ENCODE results near the gene MRPL53. TPM values are rescaled to one million over a fixed set of nuclear protein-coding genes. Genes with fewer than 3 reads are reported as not detected.

MRPL53 gene
- total and polyA plus RNA-seq, 9 of the 15 experiments (the other 6 are each of a cell fraction or from before 2014, with no cell fraction given) = 11.5 to 87.9 (median 41.1) TPM

DNA sequence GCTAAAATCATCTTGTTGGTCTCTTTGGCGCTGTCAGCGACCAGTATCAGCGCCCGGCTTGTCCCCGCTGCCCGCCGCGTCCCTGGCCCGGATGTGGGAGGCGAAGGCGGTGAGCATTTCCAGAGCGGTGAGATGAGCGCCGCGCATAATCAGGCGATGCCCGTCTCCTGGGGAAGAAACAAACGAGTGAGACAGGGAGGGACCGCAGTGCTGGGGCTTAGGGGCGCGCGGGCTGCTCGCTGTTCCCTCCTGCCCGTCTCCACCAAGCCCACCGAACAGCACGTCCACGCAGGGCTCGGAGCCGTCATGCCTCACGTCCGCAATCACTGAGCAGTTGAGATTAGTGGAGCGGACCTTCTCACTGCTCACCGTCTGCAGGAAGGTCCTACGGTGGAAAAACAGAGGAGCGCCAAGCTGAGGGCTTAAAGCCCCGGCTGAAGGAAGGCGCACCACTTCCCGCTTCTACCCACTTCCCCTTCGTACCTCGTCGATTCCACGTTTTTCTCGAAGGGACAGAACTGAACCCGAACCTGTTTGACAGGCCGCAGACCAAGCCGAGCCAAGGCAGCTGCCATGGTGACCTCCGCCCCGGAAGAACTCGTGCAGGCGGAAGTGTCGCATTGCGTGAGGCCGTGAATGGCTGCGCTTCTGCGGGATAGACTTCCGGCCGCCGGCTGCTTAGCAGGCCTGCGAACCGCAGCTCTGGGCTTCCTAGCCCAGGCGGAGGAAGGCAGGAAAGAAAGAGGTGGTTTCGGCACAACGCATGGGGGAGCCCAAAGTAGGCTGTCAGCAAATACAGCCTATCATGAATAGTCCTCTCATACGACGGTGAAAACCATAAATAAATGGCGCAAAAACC lies at the start of gene MRPL53 (continued):
- TF ChIP-seq, protein P1, sequence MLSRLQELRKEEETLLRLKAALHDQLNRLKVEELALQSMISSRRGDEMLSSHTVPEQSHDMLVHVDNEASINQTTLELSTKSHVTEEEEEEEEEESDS (CRISPR knock-in tag; IDR thresholded peaks at IDR 0.05) = no peak
- TF ChIP-seq ESRRA (IDR thresholded peaks at IDR 0.05; ENCODE audit: borderline replicate concordance, low read depth) (peak; percentile 66), ZBTB17 (CRISPR knock-in tag; IDR thresholded peaks at IDR 0.05) (peak; percentile 90), SRF (CRISPR knock-in tag; IDR thresholded peaks at IDR 0.05) (peak in 1 of 2 experiments; percentile 60; a peak in 2 of 4 replicates), SAFB (IDR thresholded peaks at IDR 0.05; ENCODE audit: borderline replicate concordance, low read depth, low read length) (no peak), ZNF507 (tag; conservative IDR thresholded peaks at IDR 0.05) (no peak), NFE2L1 (tag; IDR thresholded peaks at IDR 0.05; ENCODE audit: borderline replicate concordance, low read depth) (no peak), SRSF9 (IDR thresholded peaks at IDR 0.05; ENCODE audit: borderline replicate concordance, low read depth, low read length) (no peak), ZNF253 (CRISPR knock-in tag; conservative IDR thresholded peaks at IDR 0.05) (0 out of 2 replicates have a peak, but pooled peaks have one; percentile 40), BACH1 (tag; IDR thresholded peaks at IDR 0.05) (no peak), BRD4 (IDR thresholded peaks at IDR 0.05) (peak; percentile 79), FOSL1 (tag; conservative IDR thresholded peaks at IDR 0.05) (peak; percentile 32; the same call in 1 of the 2 replicates), NBN (IDR thresholded peaks at IDR 0.05; ENCODE audit: low read depth) (peak; percentile 57; the same call in 1 of the 2 replicates), MTA3 (IDR thresholded peaks at IDR 0.05; ENCODE audit: borderline replicate concordance) (peak; percentile 84; the same call in 1 of the 2 replicates), HLTF (IDR thresholded peaks at IDR 0.05) (0 out of 2 replicates have a peak, but pooled peaks have one; percentile 15), WHSC1 (IDR thresholded peaks at IDR 0.05; ENCODE audit: low read length) (no peak), ZZZ3 (IDR thresholded peaks at IDR 0.05) (peak; percentile 58; the same call in 1 of the 2 replicates), ZNF79 (CRISPR knock-in tag; IDR thresholded peaks at IDR 0.05; ENCODE audit: low read depth) (no peak), HMG20A (CRISPR knock-in tag; conservative IDR thresholded peaks at IDR 0.05) (no peak), MXI1 (IDR thresholded peaks at IDR 0.05; ENCODE audit: low read depth, low read length) (0 out of 2 replicates have a peak, but pooled peaks have one; percentile 30), STAT5B (CRISPR knock-in tag; IDR thresholded peaks at IDR 0.05) (no peak)
- TF ChIP-seq, protein P2, sequence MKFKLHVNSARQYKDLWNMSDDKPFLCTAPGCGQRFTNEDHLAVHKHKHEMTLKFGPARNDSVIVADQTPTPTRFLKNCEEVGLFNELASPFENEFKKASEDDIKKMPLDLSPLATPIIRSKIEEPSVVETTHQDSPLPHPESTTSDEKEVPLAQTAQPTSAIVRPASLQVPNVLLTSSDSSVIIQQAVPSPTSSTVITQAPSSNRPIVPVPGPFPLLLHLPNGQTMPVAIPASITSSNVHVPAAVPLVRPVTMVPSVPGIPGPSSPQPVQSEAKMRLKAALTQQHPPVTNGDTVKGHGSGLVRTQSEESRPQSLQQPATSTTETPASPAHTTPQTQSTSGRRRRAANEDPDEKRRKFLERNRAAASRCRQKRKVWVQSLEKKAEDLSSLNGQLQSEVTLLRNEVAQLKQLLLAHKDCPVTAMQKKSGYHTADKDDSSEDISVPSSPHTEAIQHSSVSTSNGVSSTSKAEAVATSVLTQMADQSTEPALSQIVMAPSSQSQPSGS (CRISPR knock-in tag; IDR thresholded peaks at IDR 0.05) = no peak
- TF ChIP-seq, protein P3, sequence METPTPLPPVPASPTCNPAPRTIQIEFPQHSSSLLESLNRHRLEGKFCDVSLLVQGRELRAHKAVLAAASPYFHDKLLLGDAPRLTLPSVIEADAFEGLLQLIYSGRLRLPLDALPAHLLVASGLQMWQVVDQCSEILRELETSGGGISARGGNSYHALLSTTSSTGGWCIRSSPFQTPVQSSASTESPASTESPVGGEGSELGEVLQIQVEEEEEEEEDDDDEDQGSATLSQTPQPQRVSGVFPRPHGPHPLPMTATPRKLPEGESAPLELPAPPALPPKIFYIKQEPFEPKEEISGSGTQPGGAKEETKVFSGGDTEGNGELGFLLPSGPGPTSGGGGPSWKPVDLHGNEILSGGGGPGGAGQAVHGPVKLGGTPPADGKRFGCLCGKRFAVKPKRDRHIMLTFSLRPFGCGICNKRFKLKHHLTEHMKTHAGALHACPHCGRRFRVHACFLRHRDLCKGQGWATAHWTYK (CRISPR knock-in tag; IDR thresholded peaks at IDR 0.05) = 0 out of 2 replicates have a peak, but pooled peaks have one; percentile 64
- TF ChIP-seq, protein P4, sequence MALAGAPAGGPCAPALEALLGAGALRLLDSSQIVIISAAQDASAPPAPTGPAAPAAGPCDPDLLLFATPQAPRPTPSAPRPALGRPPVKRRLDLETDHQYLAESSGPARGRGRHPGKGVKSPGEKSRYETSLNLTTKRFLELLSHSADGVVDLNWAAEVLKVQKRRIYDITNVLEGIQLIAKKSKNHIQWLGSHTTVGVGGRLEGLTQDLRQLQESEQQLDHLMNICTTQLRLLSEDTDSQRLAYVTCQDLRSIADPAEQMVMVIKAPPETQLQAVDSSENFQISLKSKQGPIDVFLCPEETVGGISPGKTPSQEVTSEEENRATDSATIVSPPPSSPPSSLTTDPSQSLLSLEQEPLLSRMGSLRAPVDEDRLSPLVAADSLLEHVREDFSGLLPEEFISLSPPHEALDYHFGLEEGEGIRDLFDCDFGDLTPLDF (CRISPR knock-in tag; IDR thresholded peaks at IDR 0.05) = no peak
